Ascending aorta (tissue), 2 donors: ENCODE measurements around the gene RPL15. TPM values are rescaled to one million over a fixed set of nuclear protein-coding genes. Genes with fewer than 3 reads are reported as not detected.

Experiments used
- DNase-seq, 2 donors: peaks; one replicate each; pipeline ENCODE4 v3.0.0-alpha.2; 2019; ENCODE audit warnings: low spot score in 2 of 2
- H3K27ac ChIP-seq, 2 donors: fragments of 200-600 bp; sonication (generic); one replicate each; pipeline ENCODE4 v1.5.1; 2016 to 2017; ENCODE audit warnings: mild to moderate bottlenecking in 1 of 2
- H3K27me3 ChIP-seq: fragments of 200-600 bp; sonication (generic); one replicate; pipeline ENCODE4 v1.5.1; 2017
- H3K36me3 ChIP-seq, 2 donors: fragments of 200-600 bp; sonication (generic); one replicate each; pipeline ENCODE4 v1.5.1; 2016
- H3K4me1 ChIP-seq, 2 donors: fragments of 200-600 bp; sonication (generic); one replicate each; pipeline ENCODE4 v1.5.1; 2016 to 2017; ENCODE audit warnings: mild to moderate bottlenecking in 1 of 2
- H3K4me3 ChIP-seq, 2 donors: fragments of 200-600 bp; sonication (generic); one replicate each; pipeline ENCODE4 v1.5.1; 2016 to 2017; ENCODE audit warnings: mild to moderate bottlenecking in 1 of 2
- H3K9me3 ChIP-seq, 2 donors: fragments of 200-600 bp; sonication (generic); one replicate each; pipeline ENCODE4 v1.5.1; 2016
- intact Hi-C: fragments of 100-400 bp; cut with DNase I; formaldehyde crosslinking; loops from one replicate; pipeline ENCODE4 v1.15.1; 2023
- total RNA-seq: library from RNA; depleted of rRNA; stranded (reverse); fragments of >200 nt; gene quantifications from one replicate; pipeline ENCODE4 v1.1.0, GENCODE V29; 2016
- TF ChIP-seq, protein P1 (sequence below), 3 experiments: fragments of 200-600 bp in 2 of 3; fragments of 450-650 bp in 1 of 3; sonication (generic) in 2 of 3; IDR thresholded peaks; one replicate each; pipeline ENCODE4 v1.5.1; 2016 to 2019; ENCODE audit warnings: antibody characterized with exemption in 3 of 3, mild to moderate bottlenecking in 1 of 3, moderate library complexity in 1 of 3

RPL15 gene
- total RNA-seq, 1 donor from 2014 or later, result 1,680 TPM

DNA sequence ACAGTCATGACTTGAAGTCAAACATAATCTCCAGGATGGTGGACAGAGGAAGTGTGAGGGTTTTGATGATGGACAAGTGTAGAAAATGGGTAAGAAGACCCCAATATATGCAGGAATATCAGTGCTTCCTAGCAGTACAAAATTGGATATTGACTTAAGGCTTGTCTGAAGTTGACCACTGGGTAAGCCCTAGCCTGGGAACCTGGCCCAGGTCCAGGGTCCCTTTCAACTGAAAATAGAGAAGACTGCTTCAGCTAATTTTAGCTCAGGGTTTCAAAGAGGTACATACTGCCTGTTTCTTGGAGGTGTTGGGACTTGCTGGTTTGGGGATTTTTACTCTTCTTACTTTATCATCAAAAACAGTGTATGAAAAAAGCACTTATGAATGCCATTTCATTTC is 32.9 kb downstream of the RPL15 start:
- peaks cover 0 to 2% of the 10 kb centered on the region in 2 donors for H3K36me3 ChIP-seq
- no peaks in the 10 kb centered on the region for H3K9me3 ChIP-seq
- no peaks in the 10 kb centered on the region for H3K27me3 ChIP-seq
- H3K4me3 ChIP-seq, result peak overlapping the region; percentile 25 to 31
- peak overlapping the region; percentile 51 to 95 for H3K27ac ChIP-seq
- TF ChIP-seq, protein P1, sequence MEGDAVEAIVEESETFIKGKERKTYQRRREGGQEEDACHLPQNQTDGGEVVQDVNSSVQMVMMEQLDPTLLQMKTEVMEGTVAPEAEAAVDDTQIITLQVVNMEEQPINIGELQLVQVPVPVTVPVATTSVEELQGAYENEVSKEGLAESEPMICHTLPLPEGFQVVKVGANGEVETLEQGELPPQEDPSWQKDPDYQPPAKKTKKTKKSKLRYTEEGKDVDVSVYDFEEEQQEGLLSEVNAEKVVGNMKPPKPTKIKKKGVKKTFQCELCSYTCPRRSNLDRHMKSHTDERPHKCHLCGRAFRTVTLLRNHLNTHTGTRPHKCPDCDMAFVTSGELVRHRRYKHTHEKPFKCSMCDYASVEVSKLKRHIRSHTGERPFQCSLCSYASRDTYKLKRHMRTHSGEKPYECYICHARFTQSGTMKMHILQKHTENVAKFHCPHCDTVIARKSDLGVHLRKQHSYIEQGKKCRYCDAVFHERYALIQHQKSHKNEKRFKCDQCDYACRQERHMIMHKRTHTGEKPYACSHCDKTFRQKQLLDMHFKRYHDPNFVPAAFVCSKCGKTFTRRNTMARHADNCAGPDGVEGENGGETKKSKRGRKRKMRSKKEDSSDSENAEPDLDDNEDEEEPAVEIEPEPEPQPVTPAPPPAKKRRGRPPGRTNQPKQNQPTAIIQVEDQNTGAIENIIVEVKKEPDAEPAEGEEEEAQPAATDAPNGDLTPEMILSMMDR (IDR thresholded peaks at IDR 0.05), result no peak
- intact Hi-C loops, result loop anchor here (5.0 to 10.0 kb wide), 3 partner anchors 43 to 745 kb away; partner anchors contain the start of gene UBE2E2
- peaks cover 20 to 62% of the 10 kb centered on the region in 2 donors for H3K4me1 ChIP-seq
- DNase-seq, result peak in 1 of 2 donors; percentile 67

DNA sequence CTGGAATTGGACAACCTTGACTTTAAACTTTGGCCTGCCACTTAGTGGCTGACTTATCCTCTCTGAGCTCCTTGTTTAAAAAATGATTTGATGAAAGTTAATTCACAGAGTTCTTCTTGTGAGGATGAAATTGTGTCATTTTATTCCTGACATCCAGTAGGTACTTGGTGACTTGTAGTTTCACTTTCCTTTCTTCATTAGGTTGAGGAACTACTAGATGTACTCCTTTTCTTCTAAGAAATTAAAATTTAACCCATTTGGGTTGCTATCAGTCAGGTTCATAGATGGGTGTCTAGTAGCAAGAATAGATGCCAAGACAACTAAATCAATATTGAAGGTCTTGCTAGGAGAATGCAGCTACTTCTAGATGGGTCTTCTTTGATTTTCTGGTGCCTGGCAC is 33.4 kb downstream of the RPL15 start:
- no peak for DNase-seq

DNA sequence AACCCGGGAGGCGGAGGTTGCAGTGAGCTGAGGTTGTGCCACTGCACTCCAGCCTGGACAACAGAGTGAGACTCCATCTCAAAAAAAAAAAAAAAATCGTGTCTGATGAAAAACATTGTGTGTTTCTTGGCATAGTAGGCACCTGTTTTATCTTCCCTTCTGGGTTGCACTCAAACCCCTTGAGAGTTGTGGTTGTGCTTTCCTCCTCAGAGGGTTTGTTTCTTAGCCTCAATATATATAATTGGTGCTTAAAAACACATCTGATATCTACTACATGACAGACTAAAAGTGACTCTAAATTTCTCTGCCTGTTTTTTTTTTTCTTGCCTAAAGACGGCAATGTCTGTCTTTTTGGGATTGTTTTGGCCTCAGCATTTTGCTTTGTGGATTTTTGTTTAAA is 35.7 kb downstream of the RPL15 start:
- Histone ChIP-seq H3K27ac (peak overlapping the region; percentile 60 to 95), H3K4me1 (peaks cover 16 to 56% of the 10 kb centered on the region in 2 donors), H3K27me3 (no peaks in the 10 kb centered on the region), H3K9me3 (no peaks in the 10 kb centered on the region), H3K36me3 (peaks cover 4 to 11% of the 10 kb centered on the region in 2 donors), H3K4me3 (no peak overlapping the region)
- DNase-seq, result no peak
- TF ChIP-seq, protein P1 (IDR thresholded peaks at IDR 0.05), result no peak
- intact Hi-C loops, result no loop called here

More for the DNA sequence above, 33.4 kb downstream of the RPL15 start:
- Histone ChIP-seq H3K4me1 (peaks cover 20 to 62% of the 10 kb centered on the region in 2 donors), H3K27me3 (no peaks in the 10 kb centered on the region), H3K27ac (peak overlapping the region; percentile 51 to 95), H3K36me3 (peaks cover 0 to 7% of the 10 kb centered on the region in 2 donors), H3K9me3 (no peaks in the 10 kb centered on the region), H3K4me3 (peak overlapping the region; percentile 25 to 31)
- TF ChIP-seq, protein P1 (IDR thresholded peaks at IDR 0.05), result no peak
- intact Hi-C loops, result no loop called here

DNA sequence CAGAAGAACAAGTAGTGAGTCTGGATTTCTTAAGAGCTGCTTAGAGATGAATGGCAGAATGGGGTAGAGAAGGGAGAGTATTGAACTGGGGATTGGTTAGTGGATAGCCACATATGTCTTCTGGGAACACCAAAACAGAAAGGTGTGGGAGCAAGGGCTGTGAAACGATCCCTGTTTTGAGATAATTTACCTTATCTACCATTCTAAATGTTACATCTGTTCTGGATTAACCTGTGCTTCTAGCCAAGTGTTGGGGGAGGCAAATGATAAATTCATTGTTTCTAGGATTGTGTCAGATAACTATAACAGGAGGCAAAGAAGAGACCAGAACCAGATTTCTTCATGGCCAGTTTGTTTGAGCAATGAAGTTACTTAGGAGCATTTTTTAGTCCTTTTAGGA is 36.6 kb downstream of the RPL15 start:
- intact Hi-C loops, result no loop called here
- H3K4me1 ChIP-seq, result peaks cover 10 to 47% of the 10 kb centered on the region in 2 donors

DNA sequence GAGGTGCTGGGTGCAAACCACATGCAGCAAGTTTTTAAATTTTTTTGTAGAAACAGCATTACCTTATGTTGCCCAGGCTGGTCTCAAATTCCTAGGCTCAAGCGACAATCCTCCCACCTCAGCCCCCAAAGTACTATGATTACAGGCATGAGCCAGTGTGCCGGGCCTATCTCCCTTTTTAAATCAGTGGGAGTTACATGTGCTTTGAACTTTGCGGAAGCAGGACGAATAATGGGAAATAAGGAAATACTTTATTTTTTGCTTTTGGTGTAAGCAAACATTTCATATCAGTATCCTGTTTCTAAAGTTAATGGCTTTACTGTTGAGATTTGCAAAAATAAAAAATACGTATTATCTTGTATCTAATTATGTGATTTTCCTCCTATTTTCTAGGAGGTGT is 37.2 kb downstream of the RPL15 start:
- peak overlapping the region in 1 of 2 donors; percentile 95 for H3K27ac ChIP-seq
- intact Hi-C loops, result no loop called here
- DNase-seq, result no peak

More for the DNA sequence above, 36.6 kb downstream of the RPL15 start:
- Histone ChIP-seq H3K27ac (peak overlapping the region; percentile 60 to 95), H3K9me3 (no peaks in the 10 kb centered on the region), H3K27me3 (no peaks in the 10 kb centered on the region), H3K4me3 (no peak overlapping the region), H3K36me3 (peaks cover 8 to 11% of the 10 kb centered on the region in 2 donors)
- TF ChIP-seq, protein P1 (IDR thresholded peaks at IDR 0.05), result no peak
- DNase-seq, result no peak

More for the DNA sequence above, 37.2 kb downstream of the RPL15 start:
- no peaks in the 10 kb centered on the region for H3K9me3 ChIP-seq
- TF ChIP-seq, protein P1 (IDR thresholded peaks at IDR 0.05), result no peak
- no peaks in the 10 kb centered on the region for H3K27me3 ChIP-seq
- H3K36me3 ChIP-seq, result peaks cover 8 to 11% of the 10 kb centered on the region in 2 donors
- no peak overlapping the region for H3K4me3 ChIP-seq
- peaks cover 10 to 46% of the 10 kb centered on the region in 2 donors for H3K4me1 ChIP-seq
